ENCODE measurements around the gene HDHD2.
"Not testable (repeated sequence)": the region's sequence is repeated elsewhere in the genome, so short reads cannot be mapped to it uniquely, and the experiment has no call there.

The HDHD2 gene

DNA sequence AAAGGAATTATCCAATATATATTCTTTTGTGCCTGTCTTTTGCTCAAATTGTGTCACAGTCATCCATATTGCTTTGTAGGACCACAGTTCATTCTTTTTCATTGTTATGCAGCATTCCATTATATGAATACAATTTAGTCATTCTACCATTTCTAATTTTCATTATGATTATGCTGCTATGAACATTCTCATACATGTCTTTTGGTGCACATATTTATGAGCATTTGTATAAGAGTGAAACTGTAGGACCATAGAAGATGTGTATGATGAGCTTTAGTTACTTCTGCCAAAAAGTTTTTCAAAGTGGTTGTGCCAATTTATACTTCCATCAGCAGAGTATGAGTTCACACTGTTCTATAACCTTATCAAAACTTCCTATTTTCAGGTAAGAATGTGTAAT is 18.2 kb upstream of the HDHD2 start:
- in situ Hi-C loops (cut with HindIII; ENCODE audit: low sequenced_read_pairs), result no loop called here
- TF ChIP-seq, protein P1, sequence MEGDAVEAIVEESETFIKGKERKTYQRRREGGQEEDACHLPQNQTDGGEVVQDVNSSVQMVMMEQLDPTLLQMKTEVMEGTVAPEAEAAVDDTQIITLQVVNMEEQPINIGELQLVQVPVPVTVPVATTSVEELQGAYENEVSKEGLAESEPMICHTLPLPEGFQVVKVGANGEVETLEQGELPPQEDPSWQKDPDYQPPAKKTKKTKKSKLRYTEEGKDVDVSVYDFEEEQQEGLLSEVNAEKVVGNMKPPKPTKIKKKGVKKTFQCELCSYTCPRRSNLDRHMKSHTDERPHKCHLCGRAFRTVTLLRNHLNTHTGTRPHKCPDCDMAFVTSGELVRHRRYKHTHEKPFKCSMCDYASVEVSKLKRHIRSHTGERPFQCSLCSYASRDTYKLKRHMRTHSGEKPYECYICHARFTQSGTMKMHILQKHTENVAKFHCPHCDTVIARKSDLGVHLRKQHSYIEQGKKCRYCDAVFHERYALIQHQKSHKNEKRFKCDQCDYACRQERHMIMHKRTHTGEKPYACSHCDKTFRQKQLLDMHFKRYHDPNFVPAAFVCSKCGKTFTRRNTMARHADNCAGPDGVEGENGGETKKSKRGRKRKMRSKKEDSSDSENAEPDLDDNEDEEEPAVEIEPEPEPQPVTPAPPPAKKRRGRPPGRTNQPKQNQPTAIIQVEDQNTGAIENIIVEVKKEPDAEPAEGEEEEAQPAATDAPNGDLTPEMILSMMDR (IDR thresholded peaks at IDR 0.05; ENCODE audit: low read depth, low read length), result no peak

GRCh38 chr18:47166294-47166693 is 16.0 kb upstream of the HDHD2 start:
- TF ChIP-seq, protein P1 (IDR thresholded peaks at IDR 0.05; ENCODE audit: low read depth, low read length), result no peak
- DNase-seq (ENCODE audit: low read depth, low spot score), result no peak
- no peak overlapping the region for H3K4me3 ChIP-seq (ENCODE audit: low read depth, low read length)
- in situ Hi-C loops (cut with HindIII; ENCODE audit: low sequenced_read_pairs), result no loop called here

More for the DNA sequence above, 18.2 kb upstream of the HDHD2 start:
- no peak overlapping the region for H3K4me3 ChIP-seq (ENCODE audit: low read depth, low read length)
- no peak for DNase-seq (ENCODE audit: low read depth, low spot score)

GRCh38 chr18:47163241-47163640 is 12.9 kb upstream of the HDHD2 start:
- DNase-seq (ENCODE audit: low read depth, low spot score), result peak; percentile 38
- TF ChIP-seq, protein P1 (IDR thresholded peaks at IDR 0.05; ENCODE audit: low read depth, low read length), result no peak
- no peak overlapping the region for H3K4me3 ChIP-seq (ENCODE audit: low read depth, low read length)
- in situ Hi-C loops (cut with HindIII; ENCODE audit: low sequenced_read_pairs), result no loop called here

- no peak overlapping the region for H3K4me3 ChIP-seq (ENCODE audit: low read depth, low read length)
- no peak for DNase-seq (ENCODE audit: low read depth, low spot score)
- TF ChIP-seq, protein P1 (IDR thresholded peaks at IDR 0.05; ENCODE audit: low read depth, low read length), result no peak
- in situ Hi-C loops (cut with HindIII; ENCODE audit: low sequenced_read_pairs), result no loop called here
Measured at GRCh38 chr18:47160256-47160655, 10.0 kb upstream of the HDHD2 start.

- in situ Hi-C loops (cut with HindIII; ENCODE audit: low sequenced_read_pairs); H3K4me3 ChIP-seq (ENCODE audit: low read depth, low read length): not testable (repeated sequence)
- peak; percentile 27 for DNase-seq (ENCODE audit: low read depth, low spot score)
Measured at GRCh38 chr18:47158404-47158803, 8.1 kb upstream of the HDHD2 start.

- TF ChIP-seq, protein P1 (IDR thresholded peaks at IDR 0.05; ENCODE audit: low read depth, low read length), result no peak
- H3K4me3 ChIP-seq (ENCODE audit: low read depth, low read length), result peak overlapping the region; percentile 80
- no peak for DNase-seq (ENCODE audit: low read depth, low spot score)
- in situ Hi-C loops (cut with HindIII; ENCODE audit: low sequenced_read_pairs), result no loop called here
Measured at GRCh38 chr18:47151439-47151838, 1.1 kb upstream of the HDHD2 start.

- no peak for DNase-seq (ENCODE audit: low read depth, low spot score)
- TF ChIP-seq, protein P1 (IDR thresholded peaks at IDR 0.05; ENCODE audit: low read depth, low read length), result no peak
- in situ Hi-C loops (cut with HindIII; ENCODE audit: low sequenced_read_pairs), result no loop called here
Measured at GRCh38 chr18:47150824-47151366, 595 bp upstream of the HDHD2 start.

More at GRCh38 chr18:47150824-47151366, 595 bp upstream of the HDHD2 start:
- H3K4me3 ChIP-seq (ENCODE audit: low read depth, low read length), result peak overlapping the region; percentile 80
